Fibroblast of skin of back (primary cell): ENCODE results near the gene NQO2.
"Not testable (repeated sequence)": the region's sequence is repeated elsewhere in the genome, so short reads cannot be mapped to it uniquely, and the experiment has no call there.

Source experiments
- DNase-seq: peaks from one replicate; pipeline ENCODE4 v3.0.0-alpha.2; 2013

NQO2 gene

GRCh38 chr6:3041606-3042005 is 41.9 kb downstream of the NQO2 start:
- no peak for DNase-seq

- DNase-seq: no peak
Measured at GRCh38 chr6:3045369-3045768, 45.7 kb downstream of the NQO2 start.

- DNase-seq: no peak
Measured at GRCh38 chr6:3045777-3046176, 46.1 kb downstream of the NQO2 start.

- DNase-seq: no peak
Measured at GRCh38 chr6:3046295-3046694, 46.6 kb downstream of the NQO2 start.

- DNase-seq: not testable (repeated sequence)
Measured at GRCh38 chr6:3048009-3048408, 48.3 kb downstream of the NQO2 start.

- DNase-seq: no peak
Measured at GRCh38 chr6:3052481-3053230, 53.0 kb downstream of the NQO2 start.

GRCh38 chr6:3053231-3053508 is 53.5 kb downstream of the NQO2 start:
- no peak for DNase-seq

GRCh38 chr6:3054229-3055157 is 54.8 kb downstream of the NQO2 start:
- DNase-seq: peak; percentile 61

GRCh38 chr6:3055158-3055499 is 55.4 kb downstream of the NQO2 start:
- not testable (repeated sequence) for DNase-seq

- DNase-seq: no peak
Measured at GRCh38 chr6:3057063-3057770, 57.5 kb downstream of the NQO2 start.

GRCh38 chr6:3058957-3059356 is 59.3 kb downstream of the NQO2 start:
- no peak for DNase-seq

GRCh38 chr6:3060092-3060491 is 60.4 kb downstream of the NQO2 start:
- not testable (repeated sequence) for DNase-seq

- DNase-seq: peak; percentile 88
Measured at GRCh38 chr6:3061501-3061941, 61.8 kb downstream of the NQO2 start.

- DNase-seq: not testable (repeated sequence)
Measured at GRCh38 chr6:3063340-3063732, 63.6 kb downstream of the NQO2 start.

GRCh38 chr6:3063733-3064700 is 64.3 kb downstream of the NQO2 start:
- peak; percentile 92 for DNase-seq

- peak; percentile 88 for DNase-seq
Measured at GRCh38 chr6:3068329-3069214, 68.9 kb downstream of the NQO2 start, which contains the start of gene RIPK1. Gene RIPK1, plus strand, starts transcription at chr6:3068494. Its CDS starts 8,330 bp downstream, at chr6:3076824.
